Bronchial epithelial cell (primary cell): ENCODE data around the gene LRMDA. TPM values are rescaled to one million over a fixed set of nuclear protein-coding genes. Genes with fewer than 3 reads are reported as not detected.

Experiments used
- DNase-seq: peaks from one replicate; pipeline ENCODE4 v3.0.0-alpha.2; 2010; ENCODE audit warnings: low read depth
- FAIRE-seq: peaks from 2 replicates; lab custom pipeline; 2011; peaks lifted over from hg19 to GRCh38; lab: Jason Lieb, UNC
- H3K27me3 ChIP-seq: 2 replicates; pipeline ENCODE4 v1.5.1; 2011; ENCODE audit warnings: low read length; ENCODE audit not compliant: control insufficient read depth, insufficient read depth
- H3K36me3 ChIP-seq: 2 replicates; pipeline ENCODE4 v1.5.1; 2011; ENCODE audit warnings: low read length; ENCODE audit not compliant: control insufficient read depth, insufficient read depth
- H3K4me3 ChIP-seq: 2 replicates; pipeline ENCODE4 v1.5.1; 2011; ENCODE audit warnings: mild to moderate bottlenecking, low read depth, low read length, control low read depth
- CTCF ChIP-seq: IDR thresholded peaks from 2 replicates; pipeline ENCODE4 v1.5.1; 2011; ENCODE audit warnings: mild to moderate bottlenecking, moderate library complexity, low read length, control low read depth, inconsistent platforms; ENCODE audit not compliant: insufficient read depth, severe bottlenecking
- total RNA-seq: library from RNA; depleted of rRNA; stranded (reverse); fragments of >200 nt; gene quantifications from 2 replicates; pipeline ENCODE4 v1.2.1, GENCODE V29; 2014

LRMDA gene
- total RNA-seq, 1 donor from 2014 or later, result 1.6 TPM

- H3K4me3 ChIP-seq, result no peak overlapping the region
- no peak for DNase-seq
- FAIRE-seq, result no peak
- H3K27me3 ChIP-seq, result peaks cover 3% of the 10 kb centered on the region
- H3K36me3 ChIP-seq, result no peaks in the 10 kb centered on the region
- no peak for TF ChIP-seq CTCF
These were observed 569.1 kb downstream of the LRMDA start for GRCh38 chr10:76000550-76000949.

- DNase-seq (no peak), FAIRE-seq (peak; percentile 47)
- peaks cover 3% of the 10 kb centered on the region for H3K27me3 ChIP-seq
- H3K36me3 ChIP-seq, result no peaks in the 10 kb centered on the region
- TF ChIP-seq CTCF, result no peak
- no peak overlapping the region for H3K4me3 ChIP-seq
These were observed 569.6 kb downstream of the LRMDA start for GRCh38 chr10:76001019-76001418.

GRCh38 chr10:76001461-76001860 lies 570.0 kb downstream of the LRMDA start:
- H3K36me3 ChIP-seq, result no peaks in the 10 kb centered on the region
- peaks cover 3% of the 10 kb centered on the region for H3K27me3 ChIP-seq
- no peak for FAIRE-seq
- DNase-seq, result no peak
- no peak for TF ChIP-seq CTCF
- no peak overlapping the region for H3K4me3 ChIP-seq

GRCh38 chr10:76002262-76002854 lies 570.9 kb downstream of the LRMDA start:
- Histone ChIP-seq H3K36me3 (no peaks in the 10 kb centered on the region), H3K27me3 (peaks cover 3% of the 10 kb centered on the region), H3K4me3 (no peak overlapping the region)
- DNase-seq (no peak), FAIRE-seq (no peak)
- TF ChIP-seq CTCF, result no peak

DNA sequence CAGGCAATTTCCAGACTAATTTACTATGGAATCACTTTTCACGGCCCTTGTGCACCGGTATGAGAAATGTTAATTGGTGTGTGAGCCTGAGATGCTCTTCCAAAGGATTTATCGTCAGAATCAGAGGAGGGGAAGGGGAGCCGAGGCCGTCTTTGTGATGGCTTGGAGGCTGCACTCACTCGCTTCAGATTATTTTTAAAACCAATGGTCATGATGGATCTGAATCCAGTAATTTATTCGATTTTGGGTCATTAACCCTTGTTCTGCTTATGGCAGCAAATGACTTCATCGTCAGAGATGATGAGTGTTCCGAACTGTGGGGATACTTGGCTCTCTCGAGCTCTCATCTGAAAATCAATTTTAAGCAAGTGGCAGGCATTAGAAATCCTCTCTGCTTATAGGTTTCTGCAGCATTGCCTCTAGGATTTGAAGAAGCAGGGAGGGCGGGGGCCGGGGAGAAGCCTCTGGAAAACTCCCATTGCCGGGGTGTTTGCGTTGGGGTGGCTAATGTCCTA lies 576.3 kb downstream of the LRMDA start:
- Histone ChIP-seq H3K36me3 (no peaks in the 10 kb centered on the region), H3K27me3 (no peaks in the 10 kb centered on the region), H3K4me3 (no peak overlapping the region)
- no peak for TF ChIP-seq CTCF
- DNase-seq (no peak), FAIRE-seq (peak; percentile 60)

DNA sequence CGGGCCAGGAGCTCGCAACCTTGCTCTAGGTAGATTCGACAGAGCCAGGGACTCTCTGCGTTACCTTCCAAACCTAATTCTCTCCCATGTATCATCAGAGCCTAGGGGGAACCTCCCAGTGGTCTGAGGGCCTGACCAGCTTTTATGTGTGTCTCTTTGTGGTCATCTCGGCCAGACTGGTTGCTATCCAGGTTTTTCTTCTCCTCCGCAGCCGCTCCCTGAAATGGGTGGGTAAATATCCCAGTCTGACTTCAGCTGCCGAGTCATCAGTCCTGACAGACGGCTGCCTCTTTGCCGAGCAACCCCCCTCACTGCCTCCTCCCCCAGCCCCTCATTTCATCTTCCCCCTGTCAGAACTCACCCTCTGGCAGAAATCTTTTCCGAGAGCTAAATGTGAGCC lies 578.1 kb downstream of the LRMDA start:
- H3K36me3 ChIP-seq, result no peaks in the 10 kb centered on the region
- TF ChIP-seq CTCF, result no peak
- no peak for FAIRE-seq
- H3K27me3 ChIP-seq, result no peaks in the 10 kb centered on the region
- no peak for DNase-seq
- no peak overlapping the region for H3K4me3 ChIP-seq
